GM12865 (cell line): Measurements from ENCODE around the gene PCLO.

Source experiments
- DNase-seq: peaks from one replicate; pipeline ENCODE4 v3.0.0; 2010; ENCODE audit warnings: low read depth
- H3K4me3 ChIP-seq: 2 replicates; pipeline ENCODE4 v1.5.1; 2011; ENCODE audit warnings: mild to moderate bottlenecking, low read depth, low read length, control low read depth
- TF ChIP-seq, protein P1 (sequence below): IDR thresholded peaks from 2 replicates; pipeline ENCODE4 v1.5.1; 2011; ENCODE audit warnings: low read length, control low read depth, low read depth, inconsistent platforms; ENCODE audit not compliant: insufficient read depth; ENCODE audit errors: missing control alignments

The PCLO gene

GRCh38 chr7:82803411-82803810 is 359.3 kb downstream of the PCLO start:
- no peak for DNase-seq
- TF ChIP-seq, protein P1, sequence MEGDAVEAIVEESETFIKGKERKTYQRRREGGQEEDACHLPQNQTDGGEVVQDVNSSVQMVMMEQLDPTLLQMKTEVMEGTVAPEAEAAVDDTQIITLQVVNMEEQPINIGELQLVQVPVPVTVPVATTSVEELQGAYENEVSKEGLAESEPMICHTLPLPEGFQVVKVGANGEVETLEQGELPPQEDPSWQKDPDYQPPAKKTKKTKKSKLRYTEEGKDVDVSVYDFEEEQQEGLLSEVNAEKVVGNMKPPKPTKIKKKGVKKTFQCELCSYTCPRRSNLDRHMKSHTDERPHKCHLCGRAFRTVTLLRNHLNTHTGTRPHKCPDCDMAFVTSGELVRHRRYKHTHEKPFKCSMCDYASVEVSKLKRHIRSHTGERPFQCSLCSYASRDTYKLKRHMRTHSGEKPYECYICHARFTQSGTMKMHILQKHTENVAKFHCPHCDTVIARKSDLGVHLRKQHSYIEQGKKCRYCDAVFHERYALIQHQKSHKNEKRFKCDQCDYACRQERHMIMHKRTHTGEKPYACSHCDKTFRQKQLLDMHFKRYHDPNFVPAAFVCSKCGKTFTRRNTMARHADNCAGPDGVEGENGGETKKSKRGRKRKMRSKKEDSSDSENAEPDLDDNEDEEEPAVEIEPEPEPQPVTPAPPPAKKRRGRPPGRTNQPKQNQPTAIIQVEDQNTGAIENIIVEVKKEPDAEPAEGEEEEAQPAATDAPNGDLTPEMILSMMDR = no peak
- no peak overlapping the region for H3K4me3 ChIP-seq

GRCh38 chr7:82789883-82790609 is 372.6 kb downstream of the PCLO start:
- no peak overlapping the region for H3K4me3 ChIP-seq
- TF ChIP-seq, protein P1 = no peak
- no peak for DNase-seq

GRCh38 chr7:82778021-82778420 is 384.7 kb downstream of the PCLO start:
- no peak for DNase-seq
- no peak overlapping the region for H3K4me3 ChIP-seq
- TF ChIP-seq, protein P1 = no peak

DNA sequence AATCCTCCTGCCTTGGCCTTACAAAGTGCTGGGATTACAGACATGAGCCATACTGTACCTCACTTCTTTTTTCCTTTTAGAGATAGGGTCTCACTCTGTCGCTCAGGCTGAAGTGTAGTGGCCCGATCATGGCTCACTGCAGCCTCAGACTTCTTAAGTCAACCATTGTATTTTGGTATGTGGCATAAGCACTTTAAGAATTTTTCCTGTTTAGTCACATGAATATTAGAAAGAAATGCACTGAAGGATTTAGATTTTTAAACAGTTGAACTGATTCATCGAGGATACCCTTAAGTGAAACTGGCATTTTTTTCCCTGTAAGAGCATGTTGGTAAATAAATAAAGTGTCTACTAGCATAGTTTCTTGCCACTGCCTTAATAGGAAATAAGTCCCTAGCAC is 399.8 kb downstream of the PCLO start:
- TF ChIP-seq, protein P1 = no peak
- DNase-seq = no peak
- no peak overlapping the region for H3K4me3 ChIP-seq

- no peak for DNase-seq
- TF ChIP-seq, protein P1 = no peak
- no peak overlapping the region for H3K4me3 ChIP-seq
Observed at GRCh38 chr7:82760831-82761230, 401.9 kb downstream of the PCLO start.

GRCh38 chr7:82760074-82760473 is 402.6 kb downstream of the PCLO start:
- no peak for DNase-seq
- no peak overlapping the region for H3K4me3 ChIP-seq
- TF ChIP-seq, protein P1 = no peak
